Measurements from ENCODE around the gene ENTPD8. TPM values are rescaled to one million over a fixed set of nuclear protein-coding genes. Genes with fewer than 3 reads are reported as not detected.
"Not testable (repeated sequence)": the region's sequence is repeated elsewhere in the genome, so short reads cannot be mapped to it uniquely, and the experiment has no call there.

The ENTPD8 gene
- total RNA-seq, 1 donor from 2014 or later, result 0.24 TPM

GRCh38 chr9:137387114-137387890 lies 53.9 kb downstream of the ENTPD8 start:
- TF ChIP-seq, protein P1, sequence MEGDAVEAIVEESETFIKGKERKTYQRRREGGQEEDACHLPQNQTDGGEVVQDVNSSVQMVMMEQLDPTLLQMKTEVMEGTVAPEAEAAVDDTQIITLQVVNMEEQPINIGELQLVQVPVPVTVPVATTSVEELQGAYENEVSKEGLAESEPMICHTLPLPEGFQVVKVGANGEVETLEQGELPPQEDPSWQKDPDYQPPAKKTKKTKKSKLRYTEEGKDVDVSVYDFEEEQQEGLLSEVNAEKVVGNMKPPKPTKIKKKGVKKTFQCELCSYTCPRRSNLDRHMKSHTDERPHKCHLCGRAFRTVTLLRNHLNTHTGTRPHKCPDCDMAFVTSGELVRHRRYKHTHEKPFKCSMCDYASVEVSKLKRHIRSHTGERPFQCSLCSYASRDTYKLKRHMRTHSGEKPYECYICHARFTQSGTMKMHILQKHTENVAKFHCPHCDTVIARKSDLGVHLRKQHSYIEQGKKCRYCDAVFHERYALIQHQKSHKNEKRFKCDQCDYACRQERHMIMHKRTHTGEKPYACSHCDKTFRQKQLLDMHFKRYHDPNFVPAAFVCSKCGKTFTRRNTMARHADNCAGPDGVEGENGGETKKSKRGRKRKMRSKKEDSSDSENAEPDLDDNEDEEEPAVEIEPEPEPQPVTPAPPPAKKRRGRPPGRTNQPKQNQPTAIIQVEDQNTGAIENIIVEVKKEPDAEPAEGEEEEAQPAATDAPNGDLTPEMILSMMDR (IDR thresholded peaks at IDR 0.05), result no peak
- H3K4me1 Mint-ChIP-seq (ENCODE audit: unreplicated experiment), result peaks cover 1% of the 10 kb centered on the region
- DNase-seq (ENCODE audit: extremely low spot score, unreplicated experiment), result no peak
- H3K4me3 Mint-ChIP-seq (ENCODE audit: unreplicated experiment), result no peak overlapping the region
- H3K27me3 Mint-ChIP-seq (ENCODE audit: unreplicated experiment), result no peaks in the 10 kb centered on the region
- no peaks in the 10 kb centered on the region for H3K36me3 Mint-ChIP-seq (ENCODE audit: unreplicated experiment)
- H3K27ac Mint-ChIP-seq (ENCODE audit: unreplicated experiment), result no peak overlapping the region
- no peaks in the 10 kb centered on the region for H3K9me3 Mint-ChIP-seq (ENCODE audit: unreplicated experiment)

DNA sequence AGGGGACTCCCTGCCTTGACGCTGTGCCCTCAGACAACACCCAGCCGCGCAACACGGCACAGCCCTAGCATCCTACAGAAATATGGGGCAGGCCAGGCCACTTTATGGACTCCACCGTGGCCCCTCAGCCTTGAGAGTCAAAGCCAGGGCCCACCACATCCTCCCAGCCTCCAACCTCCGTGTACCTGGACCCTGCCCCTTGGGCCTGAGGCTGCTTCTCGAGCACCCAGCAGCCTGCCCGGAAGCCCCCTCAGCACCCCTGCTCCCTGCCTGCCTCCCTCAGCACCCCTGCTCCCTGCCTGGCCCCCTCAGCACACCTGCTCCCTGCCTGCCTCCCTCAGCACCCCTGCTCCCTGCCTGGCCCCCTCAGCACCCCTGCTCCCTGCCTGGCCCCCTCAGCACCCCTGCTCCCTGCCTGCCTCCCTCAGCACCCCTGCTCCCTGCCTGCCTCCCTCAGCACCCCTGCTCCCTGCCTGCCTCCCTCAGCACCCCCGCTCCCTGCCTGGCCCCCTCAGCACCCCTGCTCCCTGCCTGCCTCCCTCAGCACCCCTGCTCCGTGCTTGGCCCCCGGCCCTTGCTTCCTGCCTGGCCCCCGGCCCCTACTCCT lies 54.5 kb downstream of the ENTPD8 start:
- not testable (repeated sequence) for H3K27ac Mint-ChIP-seq (ENCODE audit: unreplicated experiment); H3K27me3 Mint-ChIP-seq (ENCODE audit: unreplicated experiment); H3K4me3 Mint-ChIP-seq (ENCODE audit: unreplicated experiment); DNase-seq (ENCODE audit: extremely low spot score, unreplicated experiment); H3K9me3 Mint-ChIP-seq (ENCODE audit: unreplicated experiment); H3K36me3 Mint-ChIP-seq (ENCODE audit: unreplicated experiment); H3K4me1 Mint-ChIP-seq (ENCODE audit: unreplicated experiment)

DNA sequence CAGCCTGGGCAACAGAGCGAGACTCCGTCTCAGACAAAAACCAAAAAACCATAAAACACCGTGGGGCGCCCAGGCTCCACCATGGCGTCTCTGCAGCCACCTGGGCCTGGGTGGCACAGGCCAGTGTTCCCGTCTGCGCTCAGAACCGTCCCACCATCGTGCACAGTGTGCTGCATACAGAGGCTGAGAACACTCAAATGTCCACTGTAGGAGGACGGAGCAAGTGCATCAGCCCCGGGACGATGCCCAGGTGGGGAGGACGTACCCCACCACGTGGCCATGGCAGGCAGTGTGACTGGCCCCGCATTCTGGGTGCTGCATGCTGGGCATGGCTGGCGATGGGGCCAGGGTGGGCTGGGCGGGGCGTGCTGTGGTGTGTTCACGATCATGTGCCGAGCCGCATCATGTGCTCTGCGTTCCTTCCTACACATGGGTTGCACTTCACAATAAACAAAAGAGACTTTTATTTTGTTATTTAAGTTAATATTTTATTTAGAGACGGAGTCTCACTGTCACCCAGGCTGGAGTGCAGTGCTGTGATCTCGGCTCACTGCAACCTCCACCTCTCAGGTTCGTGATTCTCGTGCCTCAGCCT lies 56.0 kb downstream of the ENTPD8 start:
- Mint-ChIP-seq H3K4me1 (ENCODE audit: unreplicated experiment) (peaks cover 1% of the 10 kb centered on the region), H3K4me3 (ENCODE audit: unreplicated experiment) (no peak overlapping the region), H3K9me3 (ENCODE audit: unreplicated experiment) (no peaks in the 10 kb centered on the region), H3K27me3 (ENCODE audit: unreplicated experiment) (no peaks in the 10 kb centered on the region), H3K36me3 (ENCODE audit: unreplicated experiment) (no peaks in the 10 kb centered on the region), H3K27ac (ENCODE audit: unreplicated experiment) (no peak overlapping the region)
- TF ChIP-seq, protein P1 (IDR thresholded peaks at IDR 0.05), result no peak
- no peak for DNase-seq (ENCODE audit: extremely low spot score, unreplicated experiment)

Small RNA genes within 50 kb of the gene (microRNA-seq; reads per million reads assigned to microRNA genes)
- gene MIR7114 (ENCODE audit: unreplicated experiment), result 7.7 reads per million, percentile 8 among the genes with 10 or more reads in this experiment

Other genes with a start within 250 kb of the ENTPD8 start
- 19.8 and 21.7 TPM in 2 replicates for gene TPRN, start 240.6 kb downstream of the ENTPD8 start, total RNA-seq
- gene TMEM203, start 235.7 kb downstream of the ENTPD8 start, total RNA-seq, result 40.5 and 41.2 TPM in 2 replicates
- 15.5 and 20.5 TPM in 2 replicates for gene NDOR1, start 235.7 kb downstream of the ENTPD8 start, total RNA-seq
- gene RNF208, start 219.1 kb downstream of the ENTPD8 start, total RNA-seq, result 7.2 and 8.0 TPM in 2 replicates
- 1.5 and 1.7 TPM in 2 replicates for gene CYSRT1, start 216.2 kb downstream of the ENTPD8 start, total RNA-seq
- gene RNF224, start 213.9 kb downstream of the ENTPD8 start, total RNA-seq, result not detected in 2 replicates
- gene SLC34A3, start 210.5 kb downstream of the ENTPD8 start, total RNA-seq, result not detected in 2 replicates
- 132 and 136 TPM in 2 replicates for gene TUBB4B, start 200.1 kb downstream of the ENTPD8 start, total RNA-seq
- gene STPG3, start 190.1 kb downstream of the ENTPD8 start, total RNA-seq, result 0.50 and 0.78 TPM in 2 replicates
- 54.1 and 57.6 TPM in 2 replicates for gene NELFB, start 186.0 kb downstream of the ENTPD8 start, total RNA-seq
- gene TOR4A, start 163.6 kb downstream of the ENTPD8 start, total RNA-seq, result 1.2 and 1.9 TPM in 2 replicates
- 1.8 and 2.1 TPM in 2 replicates for gene NRARP, start 139.1 kb downstream of the ENTPD8 start, total RNA-seq
- 20.0 and 21.5 TPM in 2 replicates for gene EXD3, start 18.2 kb downstream of the ENTPD8 start, total RNA-seq
- gene NOXA1, start 18.0 kb downstream of the ENTPD8 start, total RNA-seq, result 1.0 and 1.5 TPM in 2 replicates
- gene NSMF, start 18.0 kb upstream of the ENTPD8 start, total RNA-seq, result 93.1 and 103 TPM in 2 replicates
- gene PNPLA7, start 109.0 kb upstream of the ENTPD8 start, total RNA-seq, result 7.1 and 7.2 TPM in 2 replicates
- gene MRPL41, start 110.5 kb upstream of the ENTPD8 start, total RNA-seq, result 51.9 and 53.8 TPM in 2 replicates
- 37.3 and 39.5 TPM in 2 replicates for gene DPH7, start 137.6 kb upstream of the ENTPD8 start, total RNA-seq
- gene ZMYND19, start 149.2 kb upstream of the ENTPD8 start, total RNA-seq, result 30.3 and 31.4 TPM in 2 replicates
- 28.7 and 30.2 TPM in 2 replicates for gene ARRDC1, start 164.3 kb upstream of the ENTPD8 start, total RNA-seq
- 88.6 and 93.3 TPM in 2 replicates for gene EHMT1, start 177.6 kb upstream of the ENTPD8 start, total RNA-seq